ENCODE data around the gene KLHDC7A.

Gene KLHDC7A

DNA sequence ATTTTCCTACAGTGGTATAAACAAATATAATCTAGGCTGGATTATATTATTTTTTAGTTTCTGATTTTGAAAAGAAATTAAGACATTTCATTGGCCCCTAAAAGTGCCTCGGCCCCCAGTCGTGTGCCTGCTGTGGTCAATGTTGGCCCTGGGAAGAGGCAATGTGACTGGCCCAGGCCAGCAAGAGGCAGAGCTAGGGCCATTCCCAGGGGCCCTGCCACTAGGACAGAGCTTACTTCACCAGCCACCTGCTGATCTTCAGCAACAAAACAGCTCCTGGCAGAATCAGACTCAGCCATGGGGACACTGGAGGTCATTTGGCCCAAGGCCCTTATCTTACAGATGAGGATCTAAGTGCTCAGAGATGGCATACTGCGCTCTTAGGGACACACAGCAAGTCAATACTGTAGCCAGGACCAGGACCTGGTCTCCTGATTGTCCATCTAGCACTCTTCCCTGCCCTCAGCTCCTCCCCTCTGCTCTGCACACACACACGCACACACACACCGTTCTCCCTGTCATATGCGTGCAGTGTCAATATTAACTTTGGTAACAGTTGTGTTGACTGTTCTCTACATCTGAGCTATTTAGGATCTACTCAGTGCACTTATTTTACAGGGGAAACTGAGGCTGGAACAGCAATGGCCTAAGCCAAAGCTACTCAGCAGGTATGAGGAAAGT lies 16.6 kb upstream of the KLHDC7A start:
- Histone ChIP-seq H3K9ac (ENCODE audit: low read depth, low read length, poor library complexity, severe bottlenecking) (no peak overlapping the region), H3F3A (ENCODE audit: low read depth) (no peaks in the 10 kb centered on the region), H3K4me3 (ENCODE audit: low read length, poor library complexity, severe bottlenecking) (no peak overlapping the region), H3K4me1 (ENCODE audit: insufficient read depth, low read length, poor library complexity, severe bottlenecking) (no peaks in the 10 kb centered on the region), H4K20me1 (ENCODE audit: insufficient read depth, low read length, poor library complexity, severe bottlenecking) (no peaks in the 10 kb centered on the region), H3K36me3 (ENCODE audit: insufficient read depth, low read length) (no peaks in the 10 kb centered on the region), H3K9me2 (replicated peaks; ENCODE audit: low read depth, low read length) (no peaks in the 10 kb centered on the region), H2AFZ (ENCODE audit: low read length) (no peak overlapping the region), H3K9me3 (ENCODE audit: insufficient read depth, low read depth, low read length) (no peaks in the 10 kb centered on the region), H3K79me2 (ENCODE audit: insufficient read depth, low read length) (no peaks in the 10 kb centered on the region), H3K27me3 (ENCODE audit: insufficient read depth, low read length, poor library complexity, severe bottlenecking) (no peaks in the 10 kb centered on the region), H3K4me2 (ENCODE audit: low read depth, low read length, poor library complexity, severe bottlenecking) (no peak overlapping the region)
- TF ChIP-seq, protein P1, sequence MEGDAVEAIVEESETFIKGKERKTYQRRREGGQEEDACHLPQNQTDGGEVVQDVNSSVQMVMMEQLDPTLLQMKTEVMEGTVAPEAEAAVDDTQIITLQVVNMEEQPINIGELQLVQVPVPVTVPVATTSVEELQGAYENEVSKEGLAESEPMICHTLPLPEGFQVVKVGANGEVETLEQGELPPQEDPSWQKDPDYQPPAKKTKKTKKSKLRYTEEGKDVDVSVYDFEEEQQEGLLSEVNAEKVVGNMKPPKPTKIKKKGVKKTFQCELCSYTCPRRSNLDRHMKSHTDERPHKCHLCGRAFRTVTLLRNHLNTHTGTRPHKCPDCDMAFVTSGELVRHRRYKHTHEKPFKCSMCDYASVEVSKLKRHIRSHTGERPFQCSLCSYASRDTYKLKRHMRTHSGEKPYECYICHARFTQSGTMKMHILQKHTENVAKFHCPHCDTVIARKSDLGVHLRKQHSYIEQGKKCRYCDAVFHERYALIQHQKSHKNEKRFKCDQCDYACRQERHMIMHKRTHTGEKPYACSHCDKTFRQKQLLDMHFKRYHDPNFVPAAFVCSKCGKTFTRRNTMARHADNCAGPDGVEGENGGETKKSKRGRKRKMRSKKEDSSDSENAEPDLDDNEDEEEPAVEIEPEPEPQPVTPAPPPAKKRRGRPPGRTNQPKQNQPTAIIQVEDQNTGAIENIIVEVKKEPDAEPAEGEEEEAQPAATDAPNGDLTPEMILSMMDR (conservative IDR thresholded peaks at IDR 0.05; ENCODE audit: low read length): no peak

- H3K9ac ChIP-seq (ENCODE audit: low read depth, low read length, poor library complexity, severe bottlenecking): no peak overlapping the region
- H3K27me3 ChIP-seq (ENCODE audit: insufficient read depth, low read length, poor library complexity, severe bottlenecking): no peaks in the 10 kb centered on the region
- no peaks in the 10 kb centered on the region for H4K20me1 ChIP-seq (ENCODE audit: insufficient read depth, low read length, poor library complexity, severe bottlenecking)
- no peak overlapping the region for H3K4me3 ChIP-seq (ENCODE audit: low read length, poor library complexity, severe bottlenecking)
- H3K36me3 ChIP-seq (ENCODE audit: insufficient read depth, low read length): no peaks in the 10 kb centered on the region
- H3F3A ChIP-seq (ENCODE audit: low read depth): no peaks in the 10 kb centered on the region
- no peaks in the 10 kb centered on the region for H3K4me1 ChIP-seq (ENCODE audit: insufficient read depth, low read length, poor library complexity, severe bottlenecking)
- H3K9me3 ChIP-seq (ENCODE audit: insufficient read depth, low read depth, low read length): no peaks in the 10 kb centered on the region
- no peak overlapping the region for H2AFZ ChIP-seq (ENCODE audit: low read length)
- no peak overlapping the region for H3K4me2 ChIP-seq (ENCODE audit: low read depth, low read length, poor library complexity, severe bottlenecking)
- no peak for TF ChIP-seq EZH2phosphoT487 (IDR thresholded peaks at IDR 0.05; ENCODE audit: borderline replicate concordance)
- TF ChIP-seq, protein P1 (conservative IDR thresholded peaks at IDR 0.05; ENCODE audit: low read length): no peak
- no peaks in the 10 kb centered on the region for H3K79me2 ChIP-seq (ENCODE audit: insufficient read depth, low read length)
- H3K9me2 ChIP-seq (replicated peaks; ENCODE audit: low read depth, low read length): no peaks in the 10 kb centered on the region
Observed at GRCh38 chr1:18464665-18465050, 16.1 kb upstream of the KLHDC7A start.

- TF ChIP-seq, protein P1 (conservative IDR thresholded peaks at IDR 0.05; ENCODE audit: low read length): no peak
- no peak for TF ChIP-seq EZH2phosphoT487 (IDR thresholded peaks at IDR 0.05; ENCODE audit: borderline replicate concordance)
- H3F3A ChIP-seq (ENCODE audit: low read depth): no peaks in the 10 kb centered on the region
- H2AFZ ChIP-seq (ENCODE audit: low read length): no peak overlapping the region
- no peaks in the 10 kb centered on the region for H3K79me2 ChIP-seq (ENCODE audit: insufficient read depth, low read length)
- H3K9me3 ChIP-seq (ENCODE audit: insufficient read depth, low read depth, low read length): no peaks in the 10 kb centered on the region
- no peak overlapping the region for H3K9ac ChIP-seq (ENCODE audit: low read depth, low read length, poor library complexity, severe bottlenecking)
- no peaks in the 10 kb centered on the region for H3K36me3 ChIP-seq (ENCODE audit: insufficient read depth, low read length)
- H3K9me2 ChIP-seq (replicated peaks; ENCODE audit: low read depth, low read length): no peaks in the 10 kb centered on the region
- no peaks in the 10 kb centered on the region for H3K4me1 ChIP-seq (ENCODE audit: insufficient read depth, low read length, poor library complexity, severe bottlenecking)
- no peaks in the 10 kb centered on the region for H3K27me3 ChIP-seq (ENCODE audit: insufficient read depth, low read length, poor library complexity, severe bottlenecking)
- H4K20me1 ChIP-seq (ENCODE audit: insufficient read depth, low read length, poor library complexity, severe bottlenecking): no peaks in the 10 kb centered on the region
- no peak overlapping the region for H3K4me2 ChIP-seq (ENCODE audit: low read depth, low read length, poor library complexity, severe bottlenecking)
- no peak overlapping the region for H3K4me3 ChIP-seq (ENCODE audit: low read length, poor library complexity, severe bottlenecking)
Observed at GRCh38 chr1:18466676-18467075, 14.1 kb upstream of the KLHDC7A start.

Measured in Loucy (cell line).